NT2/D1 (cell line): ENCODE results near the gene FBXO33.
"Not testable (repeated sequence)": the region's sequence is repeated elsewhere in the genome, so short reads cannot be mapped to it uniquely, and the experiment has no call there.

Experiments used
- DNase-seq: peaks from one replicate; pipeline ENCODE4 v3.0.0-alpha.2; 2011; ENCODE audit warnings: low read depth, low spot score
- H3K27me3 ChIP-seq: 2 replicates; pipeline ENCODE4 v1.6.0; 2011; ENCODE audit warnings: mild to moderate bottlenecking; ENCODE audit not compliant: insufficient read length, insufficient read depth
- H3K36me3 ChIP-seq: 2 replicates; pipeline ENCODE4 v1.6.1; 2011; ENCODE audit warnings: mild to moderate bottlenecking, low read length, mixed read lengths; ENCODE audit not compliant: insufficient read depth, insufficient read length
- H3K4me1 ChIP-seq: 2 replicates; pipeline ENCODE4 v1.5.1; 2011; ENCODE audit not compliant: insufficient read depth, insufficient read length
- H3K4me3 ChIP-seq: 2 replicates; pipeline ENCODE4 v1.5.1; 2011; ENCODE audit warnings: low read depth; ENCODE audit not compliant: insufficient read length
- H3K9ac ChIP-seq: 2 replicates; pipeline ENCODE4 v1.6.0; 2011; ENCODE audit warnings: low read depth; ENCODE audit not compliant: insufficient read length
- H3K9me3 ChIP-seq: 2 replicates; pipeline ENCODE4 v1.5.1; 2011; ENCODE audit warnings: mild to moderate bottlenecking, low read length; ENCODE audit not compliant: insufficient read depth
- SUZ12 ChIP-seq: IDR thresholded peaks from 2 replicates; pipeline ENCODE4 v1.6.1; 2011; ENCODE audit not compliant: insufficient read length, insufficient read depth; ENCODE audit errors: extremely low read depth
- YY1 ChIP-seq: IDR thresholded peaks from 2 replicates; pipeline ENCODE4 v1.6.1; 2011; ENCODE audit not compliant: insufficient read length, insufficient read depth
- ZNF274 ChIP-seq: IDR thresholded peaks from 2 replicates; pipeline ENCODE4 v1.6.1; 2011; ENCODE audit warnings: mild to moderate bottlenecking, low read depth, low read length

Gene FBXO33

GRCh38 chr14:39360316-39360715 is 71.9 kb downstream of the FBXO33 start:
- Histone ChIP-seq H3K27me3 (no peaks in the 10 kb centered on the region), H3K9me3 (peaks cover 16% of the 10 kb centered on the region; the same call in 1 of the 2 replicates), H3K36me3 (no peaks in the 10 kb centered on the region), H3K9ac (no peak overlapping the region), H3K4me1 (no peaks in the 10 kb centered on the region), H3K4me3 (no peak overlapping the region)
- DNase-seq: no peak
- no peak for TF ChIP-seq YY1
- TF ChIP-seq SUZ12: no peak
- TF ChIP-seq ZNF274: no peak

GRCh38 chr14:39359069-39359468 is 73.2 kb downstream of the FBXO33 start:
- H3K4me1 ChIP-seq, H3K4me3 ChIP-seq, H3K27me3 ChIP-seq, H3K36me3 ChIP-seq, H3K9me3 ChIP-seq, DNase-seq, H3K9ac ChIP-seq: not testable (repeated sequence)

- H3K27me3 ChIP-seq: no peaks in the 10 kb centered on the region
- no peaks in the 10 kb centered on the region for H3K36me3 ChIP-seq
- no peak overlapping the region for H3K9ac ChIP-seq
- TF ChIP-seq ZNF274 (no peak), SUZ12 (no peak), YY1 (no peak)
- no peak overlapping the region for H3K4me3 ChIP-seq
- no peaks in the 10 kb centered on the region for H3K4me1 ChIP-seq
- DNase-seq: no peak
- H3K9me3 ChIP-seq: no peaks in the 10 kb centered on the region
These were observed 80.5 kb downstream of the FBXO33 start for GRCh38 chr14:39351708-39352107.

- no peak overlapping the region for H3K4me3 ChIP-seq
- TF ChIP-seq SUZ12: no peak
- TF ChIP-seq YY1: no peak
- no peak for TF ChIP-seq ZNF274
- no peaks in the 10 kb centered on the region for H3K36me3 ChIP-seq
- H3K4me1 ChIP-seq: no peaks in the 10 kb centered on the region
- H3K27me3 ChIP-seq: no peaks in the 10 kb centered on the region
- no peaks in the 10 kb centered on the region for H3K9me3 ChIP-seq
- H3K9ac ChIP-seq: no peak overlapping the region
- no peak for DNase-seq
These were observed 81.4 kb downstream of the FBXO33 start for GRCh38 chr14:39350866-39351265.
